ENCODE measurements around the gene MARVELD1.

DNA sequence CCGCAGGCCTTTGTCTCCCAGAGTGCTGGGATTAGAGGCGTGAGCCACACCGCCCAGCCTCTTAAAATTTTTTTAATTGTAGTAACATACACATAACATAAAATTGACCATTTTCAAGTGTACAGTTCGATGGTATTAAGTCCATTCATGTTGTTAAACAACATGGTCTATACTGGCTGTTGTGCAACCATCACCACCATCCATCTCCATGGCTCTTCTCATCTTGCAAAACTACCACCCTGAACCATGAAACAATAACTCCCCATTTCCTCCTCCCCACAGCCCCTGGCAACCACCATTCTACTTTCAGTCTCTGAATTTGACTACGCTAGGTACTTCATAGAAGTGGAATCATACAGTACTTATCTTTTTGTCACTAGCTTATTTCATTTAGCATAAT is 15.5 kb downstream of the MARVELD1 start:
- TF ChIP-seq, protein P1, sequence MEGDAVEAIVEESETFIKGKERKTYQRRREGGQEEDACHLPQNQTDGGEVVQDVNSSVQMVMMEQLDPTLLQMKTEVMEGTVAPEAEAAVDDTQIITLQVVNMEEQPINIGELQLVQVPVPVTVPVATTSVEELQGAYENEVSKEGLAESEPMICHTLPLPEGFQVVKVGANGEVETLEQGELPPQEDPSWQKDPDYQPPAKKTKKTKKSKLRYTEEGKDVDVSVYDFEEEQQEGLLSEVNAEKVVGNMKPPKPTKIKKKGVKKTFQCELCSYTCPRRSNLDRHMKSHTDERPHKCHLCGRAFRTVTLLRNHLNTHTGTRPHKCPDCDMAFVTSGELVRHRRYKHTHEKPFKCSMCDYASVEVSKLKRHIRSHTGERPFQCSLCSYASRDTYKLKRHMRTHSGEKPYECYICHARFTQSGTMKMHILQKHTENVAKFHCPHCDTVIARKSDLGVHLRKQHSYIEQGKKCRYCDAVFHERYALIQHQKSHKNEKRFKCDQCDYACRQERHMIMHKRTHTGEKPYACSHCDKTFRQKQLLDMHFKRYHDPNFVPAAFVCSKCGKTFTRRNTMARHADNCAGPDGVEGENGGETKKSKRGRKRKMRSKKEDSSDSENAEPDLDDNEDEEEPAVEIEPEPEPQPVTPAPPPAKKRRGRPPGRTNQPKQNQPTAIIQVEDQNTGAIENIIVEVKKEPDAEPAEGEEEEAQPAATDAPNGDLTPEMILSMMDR (IDR thresholded peaks at IDR 0.05; ENCODE audit: low read length), result no peak
- no peak for TF ChIP-seq EZH2phosphoT487 (IDR thresholded peaks at IDR 0.05; ENCODE audit: low read length)
- no peak for TF ChIP-seq EZH2 (optimal IDR thresholded peaks at IDR 0.05; ENCODE audit: low read depth, low read length)
